GM23248 (cell line): ENCODE results near the gene SMARCAL1.

Experiments
- EZH2 ChIP-seq: fragments of 200-600 bp; sonication (generic); IDR thresholded peaks from 2 replicates; pipeline ENCODE4 v1.6.1; 2018; ENCODE audit warnings: antibody characterized with exemption, mild to moderate bottlenecking; ENCODE audit not compliant: insufficient read depth, poor library complexity, severe bottlenecking
- EZH2phosphoT487 ChIP-seq: fragments of 200-600 bp; sonication (generic); IDR thresholded peaks from 2 replicates; pipeline ENCODE4 v1.6.1; 2018; ENCODE audit warnings: antibody characterized with exemption, moderate library complexity, mild to moderate bottlenecking, low read depth; ENCODE audit not compliant: insufficient read depth

GRCh38 chr2:216399621-216400020 lies 12.7 kb upstream of the SMARCAL1 start:
- TF ChIP-seq EZH2 (no peak), EZH2phosphoT487 (no peak)
